Measurements from ENCODE around the gene TEAD2.

TEAD2 gene

GRCh38 chr19:49362048-49362928 lies at the start of gene TEAD2:
Gene TEAD2 (minus strand): TSS chr19:49362416. CDS start chr19:49360075, 2,341 bp downstream.
- no peak for FAIRE-seq

GRCh38 chr19:49411681-49412326 lies 49.6 kb upstream of the TEAD2 start:
- FAIRE-seq: no peak

GRCh38 chr19:49409441-49410029 lies 47.3 kb upstream of the TEAD2 start:
- no peak for FAIRE-seq

GRCh38 chr19:49408816-49409440 lies 46.7 kb upstream of the TEAD2 start:
- no peak for FAIRE-seq

GRCh38 chr19:49407482-49408015 lies 45.3 kb upstream of the TEAD2 start:
- FAIRE-seq: no peak

- FAIRE-seq: no peak
Measured at GRCh38 chr19:49407079-49407478, 44.9 kb upstream of the TEAD2 start.

GRCh38 chr19:49403404-49404187 lies 41.4 kb upstream of the TEAD2 start:
- no peak for FAIRE-seq

GRCh38 chr19:49400029-49400428 lies 37.8 kb upstream of the TEAD2 start:
- FAIRE-seq: no peak

- FAIRE-seq: no peak
Measured at GRCh38 chr19:49398931-49399330, 36.7 kb upstream of the TEAD2 start.

GRCh38 chr19:49398001-49398615 lies 35.9 kb upstream of the TEAD2 start:
- no peak for FAIRE-seq

- no peak for FAIRE-seq
Measured at GRCh38 chr19:49396738-49397505, 34.7 kb upstream of the TEAD2 start.

GRCh38 chr19:49395581-49396407 lies 33.6 kb upstream of the TEAD2 start:
- no peak for FAIRE-seq

GRCh38 chr19:49393881-49394280 lies 31.7 kb upstream of the TEAD2 start:
- no peak for FAIRE-seq

GRCh38 chr19:49391581-49392399 lies 29.6 kb upstream of the TEAD2 start:
- FAIRE-seq: peak; percentile 46

- no peak for FAIRE-seq
Measured at GRCh38 chr19:49390929-49391359, 28.7 kb upstream of the TEAD2 start.

GRCh38 chr19:49390131-49390928 lies 28.1 kb upstream of the TEAD2 start:
- no peak for FAIRE-seq

- FAIRE-seq: no peak
Measured at GRCh38 chr19:49389406-49389805, 27.2 kb upstream of the TEAD2 start.

- FAIRE-seq: no peak
Measured at GRCh38 chr19:49387936-49388372, 25.7 kb upstream of the TEAD2 start, which contains the start of gene KASH5. Gene KASH5 (plus strand): TSS chr19:49388249. CDS start chr19:49390884, 2,635 bp downstream.
